B cell (primary cell): ENCODE results near the gene BRF1.

Experiments used
- EZH2 ChIP-seq: IDR thresholded peaks from 2 replicates; pipeline ENCODE4 v1.6.1; 2012; ENCODE audit warnings: borderline replicate concordance, low read depth, mild to moderate bottlenecking, moderate library complexity, low read length; ENCODE audit not compliant: insufficient read depth, poor library complexity, severe bottlenecking
- TF ChIP-seq, protein P1 (sequence below): fragments of 200-600 bp; IDR thresholded peaks from one replicate; pipeline ENCODE4 v1.8.0; 2022; ENCODE audit warnings: antibody characterized with exemption, mild to moderate bottlenecking

DNA sequence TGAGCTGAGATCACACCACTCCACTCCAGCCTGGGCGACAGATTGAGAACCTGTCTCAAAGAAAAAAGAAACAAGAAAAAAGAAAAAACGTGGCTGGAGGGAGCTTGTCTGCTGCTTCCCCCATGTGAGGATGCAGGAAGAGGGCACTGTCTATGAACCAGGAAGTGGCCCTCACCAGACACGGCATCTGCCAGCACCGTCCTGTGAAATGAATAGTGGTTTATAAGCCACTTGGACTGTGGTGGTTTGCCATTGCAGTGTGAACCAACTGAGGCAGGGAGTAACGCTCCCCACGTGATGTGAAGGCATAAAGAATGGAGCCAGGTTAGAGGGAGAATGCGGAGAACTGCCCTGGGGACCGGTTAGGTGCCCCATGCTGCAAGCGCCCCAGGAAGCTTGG lies 4.5 kb upstream of the BRF1 start:
- TF ChIP-seq, protein P1, sequence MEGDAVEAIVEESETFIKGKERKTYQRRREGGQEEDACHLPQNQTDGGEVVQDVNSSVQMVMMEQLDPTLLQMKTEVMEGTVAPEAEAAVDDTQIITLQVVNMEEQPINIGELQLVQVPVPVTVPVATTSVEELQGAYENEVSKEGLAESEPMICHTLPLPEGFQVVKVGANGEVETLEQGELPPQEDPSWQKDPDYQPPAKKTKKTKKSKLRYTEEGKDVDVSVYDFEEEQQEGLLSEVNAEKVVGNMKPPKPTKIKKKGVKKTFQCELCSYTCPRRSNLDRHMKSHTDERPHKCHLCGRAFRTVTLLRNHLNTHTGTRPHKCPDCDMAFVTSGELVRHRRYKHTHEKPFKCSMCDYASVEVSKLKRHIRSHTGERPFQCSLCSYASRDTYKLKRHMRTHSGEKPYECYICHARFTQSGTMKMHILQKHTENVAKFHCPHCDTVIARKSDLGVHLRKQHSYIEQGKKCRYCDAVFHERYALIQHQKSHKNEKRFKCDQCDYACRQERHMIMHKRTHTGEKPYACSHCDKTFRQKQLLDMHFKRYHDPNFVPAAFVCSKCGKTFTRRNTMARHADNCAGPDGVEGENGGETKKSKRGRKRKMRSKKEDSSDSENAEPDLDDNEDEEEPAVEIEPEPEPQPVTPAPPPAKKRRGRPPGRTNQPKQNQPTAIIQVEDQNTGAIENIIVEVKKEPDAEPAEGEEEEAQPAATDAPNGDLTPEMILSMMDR: no peak
- TF ChIP-seq EZH2: no peak
